NCI-H1930 (cell line): ENCODE results near the gene NACC1.

Experiments
- DNase-seq, 2 experiments: peaks; one replicate each; lab custom pipeline; 2025; lab: John Stamatoyannopoulos, UW

Gene NACC1

DNA sequence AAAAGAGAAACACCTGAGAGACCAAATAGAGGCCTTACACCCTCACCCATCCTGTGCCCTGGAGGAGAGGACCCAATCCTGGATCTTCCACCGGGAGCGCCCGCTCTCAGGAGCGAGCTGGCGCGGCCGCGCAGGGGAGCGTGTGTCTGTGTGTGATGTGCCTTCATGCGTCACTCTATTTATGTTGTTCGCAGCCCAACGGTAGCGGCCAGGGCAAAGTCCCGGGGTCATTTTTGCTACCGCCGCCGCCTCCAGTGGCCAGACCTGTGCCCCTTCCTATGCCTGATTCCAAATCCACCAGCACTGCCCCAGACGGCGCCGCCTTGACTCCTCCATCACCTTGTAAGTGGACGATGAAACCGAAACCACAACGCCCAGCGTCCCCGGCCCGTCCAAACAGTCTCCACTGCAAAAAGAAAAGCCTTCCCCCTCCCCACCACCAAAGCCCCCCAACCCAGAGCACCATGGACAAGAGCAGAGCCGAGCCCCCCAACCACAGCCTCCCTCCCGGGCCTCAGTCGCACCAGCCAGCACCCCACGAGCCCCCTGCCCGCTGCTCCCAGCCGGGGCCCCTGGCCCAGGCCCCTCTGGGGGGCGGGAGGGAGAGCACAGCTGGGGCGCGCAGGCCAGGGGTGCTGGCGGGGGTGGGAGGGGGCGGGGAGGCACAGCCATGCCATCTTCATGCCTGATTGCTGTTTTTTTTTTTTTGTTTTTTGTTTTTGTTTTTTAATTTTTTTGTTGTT is 30.1 kb upstream of the NACC1 start:
- DNase-seq = no peak

DNA sequence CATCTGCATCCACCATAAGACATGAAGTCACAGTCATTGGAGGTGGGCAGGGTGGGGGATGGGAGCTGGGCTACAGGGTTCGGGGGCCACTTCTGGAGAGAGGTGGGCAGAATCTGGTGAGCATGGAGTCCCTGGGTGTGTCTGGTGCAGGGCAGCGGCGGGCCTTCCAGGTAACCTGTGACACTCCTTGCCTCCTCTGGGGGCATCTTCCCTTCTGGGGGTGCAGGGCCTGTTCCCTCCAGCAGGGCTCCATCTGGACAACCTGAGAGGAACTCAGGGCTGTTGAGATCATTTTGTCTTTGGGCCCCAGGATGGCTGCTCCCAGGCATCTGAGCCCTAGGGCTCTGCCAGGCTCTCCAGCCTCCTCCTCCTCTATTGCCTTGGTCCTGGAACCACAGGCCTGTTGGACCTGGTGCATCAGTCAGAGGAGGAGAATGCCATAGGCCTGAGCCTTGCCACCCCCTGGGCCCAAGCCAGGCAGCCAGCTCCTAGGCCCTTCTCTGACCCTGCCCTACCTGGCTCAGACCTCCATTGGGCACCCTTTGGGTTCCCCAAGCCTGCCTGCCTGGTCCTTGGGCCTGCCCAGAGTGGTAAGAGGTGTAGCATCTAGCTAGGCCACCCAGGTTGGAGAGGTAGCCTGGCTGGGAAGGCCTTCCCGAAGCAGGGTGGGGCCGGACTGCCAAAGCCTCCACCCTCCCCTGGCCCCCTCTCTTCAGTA is 28.8 kb upstream of the NACC1 start:
- no peak for DNase-seq

DNA sequence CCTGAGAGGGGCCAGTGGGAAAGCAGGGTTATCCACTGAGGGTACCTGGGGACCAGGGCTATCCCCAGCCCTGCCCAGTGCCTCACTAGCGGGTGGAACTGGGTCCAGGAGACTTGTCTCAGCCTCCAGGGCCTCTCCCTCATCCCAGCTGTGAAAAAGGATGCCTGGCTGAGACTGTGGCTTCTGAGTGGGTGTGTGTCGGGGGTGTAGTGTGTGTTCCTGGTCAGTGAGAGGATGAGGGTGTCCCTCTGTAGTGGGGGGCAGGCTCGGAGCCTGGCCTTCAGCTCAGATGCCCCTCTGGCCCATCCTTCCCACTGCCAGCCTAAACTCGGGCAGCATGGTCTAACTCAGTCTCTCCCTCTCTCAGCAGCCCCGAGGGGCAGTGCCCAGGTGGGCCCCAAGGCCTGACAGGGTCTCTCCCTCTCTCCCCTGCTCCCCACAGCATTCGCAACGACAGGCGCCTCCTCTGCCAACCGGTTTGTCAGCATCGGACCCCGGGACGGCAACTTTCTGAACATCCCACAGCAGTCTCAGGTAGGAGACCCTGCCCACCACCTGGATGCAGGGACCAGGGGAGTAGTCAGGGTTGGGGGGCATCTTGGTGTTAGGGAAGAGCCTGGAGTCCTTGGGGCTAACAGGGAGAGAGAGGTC is 28.1 kb upstream of the NACC1 start:
- DNase-seq = no peak

DNA sequence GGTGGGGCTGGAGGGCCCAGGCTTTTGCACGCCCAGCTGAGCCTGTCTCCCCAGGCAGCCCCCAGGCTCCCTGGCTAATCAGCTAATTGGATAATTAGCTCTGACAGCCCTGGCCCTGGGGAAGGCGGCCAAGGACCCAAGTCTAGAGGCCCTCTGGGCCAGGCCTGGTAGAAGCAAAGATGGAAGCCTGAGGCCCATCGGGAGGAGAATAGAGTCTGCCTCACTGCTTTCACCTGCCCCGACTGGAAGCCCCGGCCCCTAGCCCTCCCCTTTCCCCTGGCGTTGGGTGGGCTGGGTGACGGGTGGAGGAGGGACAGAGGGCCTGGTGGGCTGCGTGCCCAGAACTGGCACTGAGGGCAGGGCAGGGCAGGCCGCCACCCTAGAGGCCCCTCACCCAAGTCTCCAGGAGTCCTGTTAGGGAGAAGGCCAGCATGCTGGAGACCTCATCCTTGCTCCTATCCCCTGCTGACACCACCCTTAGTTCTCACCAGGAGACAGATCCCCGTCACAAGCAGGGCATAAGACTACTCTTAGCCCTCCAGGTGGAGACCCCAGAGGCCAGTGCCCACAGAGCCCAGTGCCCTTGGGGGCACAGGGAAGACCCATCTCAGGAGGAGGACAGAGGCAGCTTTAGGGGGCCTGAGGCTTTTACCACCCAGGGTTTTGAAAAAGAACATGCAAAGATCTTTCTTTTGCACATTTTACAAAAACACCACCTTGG is 27.4 kb upstream of the NACC1 start:
- DNase-seq = no peak

DNA sequence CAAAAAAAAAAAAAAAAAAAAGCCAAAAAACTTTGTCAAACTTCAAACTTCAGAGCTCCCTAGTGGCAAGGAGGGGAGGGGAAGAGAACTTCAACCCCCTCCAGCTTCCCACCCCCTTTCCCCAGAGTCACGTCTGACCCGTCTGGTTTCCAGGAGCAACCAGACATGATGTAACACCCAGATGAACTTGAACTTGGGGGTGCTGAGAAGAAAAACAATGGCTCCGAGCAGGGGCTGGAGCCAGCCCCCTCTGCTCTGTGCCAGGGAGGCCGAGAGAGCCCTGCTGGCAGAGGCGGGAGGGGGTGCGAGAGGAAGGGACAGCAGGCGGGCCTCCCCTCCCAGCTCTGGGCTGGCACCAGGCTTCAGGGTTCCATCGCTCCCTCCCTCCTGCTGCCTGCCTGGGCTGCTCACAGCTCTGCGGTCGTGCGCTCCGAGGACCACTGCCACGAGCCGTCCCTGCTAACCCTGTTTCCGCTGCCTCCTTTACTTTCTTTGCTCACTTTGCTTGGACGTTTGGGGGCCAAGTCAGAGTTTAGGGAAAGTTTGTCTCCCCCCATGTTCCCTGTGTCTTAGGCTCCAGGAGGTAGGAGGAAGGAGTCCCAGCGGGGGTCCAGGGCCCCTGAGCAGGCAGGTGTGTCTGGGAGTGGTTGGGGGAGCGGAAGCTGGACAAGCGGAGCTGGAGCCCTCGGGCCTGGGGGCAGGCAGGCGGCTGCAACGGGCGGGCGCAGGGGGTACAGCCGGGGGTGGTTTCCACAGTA is 26.5 kb upstream of the NACC1 start:
- no peak for DNase-seq

DNA sequence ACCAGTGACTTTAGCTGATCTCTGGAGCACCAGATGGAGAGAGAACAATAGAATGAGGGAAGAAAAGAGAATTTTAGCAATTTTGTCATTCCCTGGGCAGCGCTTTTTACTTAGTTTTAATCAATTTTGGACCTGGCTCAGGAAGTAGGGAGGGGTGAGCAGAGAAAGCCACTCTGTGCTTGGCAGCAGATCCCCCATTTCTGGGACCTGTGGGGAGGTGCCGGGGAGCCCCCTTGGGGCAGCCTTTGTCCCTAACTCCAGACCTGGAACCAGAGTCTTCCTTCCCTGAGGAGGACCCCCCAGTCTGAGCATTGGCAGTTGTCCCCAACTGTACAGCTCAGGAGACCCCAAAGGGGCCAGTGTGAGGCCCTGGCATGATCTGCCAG is 25.9 kb upstream of the NACC1 start:
- DNase-seq = no peak

DNA sequence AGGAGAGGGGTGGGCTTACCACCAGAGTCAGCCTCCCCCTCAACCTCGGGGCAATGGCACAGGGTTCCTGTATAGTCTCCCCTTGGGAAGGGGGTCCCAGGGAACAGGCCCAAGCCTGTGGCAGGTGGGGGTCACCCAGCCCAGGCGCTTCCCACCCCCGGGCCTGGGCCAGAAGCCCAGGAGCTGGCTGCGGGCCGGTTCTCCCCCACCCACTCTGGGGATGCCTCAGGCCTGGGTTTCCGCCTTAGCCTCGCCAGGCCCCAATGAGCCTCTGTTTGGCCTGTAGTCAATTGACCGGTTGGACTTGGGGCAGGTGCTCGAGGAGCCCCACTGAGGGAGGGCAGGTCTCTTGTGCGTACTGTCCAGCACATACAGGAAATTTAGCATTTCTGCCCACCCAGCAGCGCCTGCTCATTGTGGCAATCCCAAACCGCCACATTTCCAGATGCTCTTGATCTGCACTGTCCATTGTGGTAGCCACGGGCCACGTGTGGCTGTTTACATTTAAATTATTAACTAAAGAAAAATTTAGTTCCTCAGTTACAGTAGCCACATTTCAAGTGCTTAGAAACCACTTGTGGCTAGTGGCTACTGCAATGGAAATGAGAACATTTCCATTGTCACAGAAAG is 25.3 kb upstream of the NACC1 start:
- DNase-seq = no peak

DNA sequence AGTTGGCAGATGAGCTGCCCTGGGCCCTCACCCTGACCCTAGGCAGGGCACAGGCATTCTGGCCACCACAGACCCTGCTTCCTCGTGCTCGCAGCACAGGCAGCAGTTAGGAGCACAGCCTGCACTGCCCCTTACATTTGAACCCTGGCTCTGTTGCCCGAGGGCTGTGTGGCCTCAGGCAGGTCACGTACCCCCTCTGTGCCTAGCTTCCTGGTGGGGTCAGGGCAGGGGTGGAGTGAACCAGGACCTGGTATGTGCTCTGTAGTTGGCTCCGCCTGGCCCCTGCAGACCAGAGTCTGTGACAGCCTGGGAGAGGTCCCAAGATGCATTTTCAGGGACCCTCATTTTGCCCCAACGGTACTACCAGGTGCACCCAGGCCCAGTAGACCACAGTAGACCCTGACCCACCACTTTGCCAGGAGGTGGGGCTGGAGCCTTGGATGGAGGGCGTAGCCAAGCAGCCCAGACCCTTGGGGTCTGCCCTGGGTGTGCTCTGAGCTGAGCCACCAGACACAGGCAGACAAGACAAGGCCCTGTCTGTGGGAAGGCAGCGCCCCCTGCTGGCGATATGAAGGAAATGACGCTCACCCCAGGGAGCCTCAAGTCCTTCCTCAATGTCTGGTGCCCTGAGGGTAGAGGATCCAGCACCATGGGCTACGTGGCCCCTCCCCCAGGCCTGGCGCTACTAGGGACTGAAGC is 24.5 kb upstream of the NACC1 start:
- DNase-seq = peak; percentile 25 to 77

DNA sequence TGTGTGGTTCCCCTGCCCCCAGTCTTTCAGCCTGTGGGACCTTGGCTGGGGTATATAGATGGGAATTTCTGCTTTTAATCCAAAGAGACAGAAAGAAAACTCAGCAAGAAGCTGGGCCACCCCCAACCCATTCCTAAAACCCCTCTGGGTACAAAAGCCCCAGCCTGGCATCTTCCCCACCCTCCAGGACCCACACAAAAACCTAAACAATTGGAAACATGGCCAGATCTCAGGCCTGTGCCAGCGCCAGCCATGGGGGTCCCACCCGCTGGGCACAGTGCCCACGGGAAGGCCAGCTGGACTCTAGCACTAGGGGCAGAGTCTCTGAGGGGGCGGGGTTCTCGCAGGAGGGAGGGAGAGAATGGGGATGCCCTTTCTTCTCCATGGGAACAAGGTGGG is 24.0 kb upstream of the NACC1 start:
- DNase-seq = no peak

DNA sequence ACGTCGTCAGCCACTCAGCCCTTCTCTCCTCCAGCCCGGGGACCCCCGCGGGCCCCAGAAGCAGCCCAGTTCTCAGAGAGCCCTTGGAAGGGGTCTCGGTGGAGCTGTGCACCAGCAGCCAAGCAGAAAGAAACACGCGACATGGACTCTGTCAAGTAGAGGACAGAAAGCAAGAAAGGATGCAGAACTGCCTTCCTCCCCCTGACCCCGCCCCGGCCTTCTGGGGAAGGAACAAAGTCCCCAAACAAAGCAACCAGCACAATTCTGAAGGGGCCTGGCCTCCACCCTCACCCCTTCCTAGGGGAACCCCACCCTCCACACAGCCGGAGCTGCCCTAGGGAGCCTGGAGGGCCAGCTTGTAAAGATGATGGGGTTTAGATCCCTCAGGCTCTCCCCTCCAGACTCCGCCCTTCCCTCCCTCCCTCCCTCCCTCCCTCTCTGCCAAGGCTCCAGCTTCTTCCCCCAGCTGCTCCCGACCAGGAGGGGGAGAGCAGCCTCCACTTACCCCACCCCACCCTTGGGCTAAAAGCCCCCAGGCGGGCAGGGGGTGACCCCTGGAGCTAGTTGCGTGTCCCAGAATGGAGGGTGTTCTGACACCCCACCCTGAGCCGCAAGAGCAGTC is 23.2 kb upstream of the NACC1 start:
- no peak for DNase-seq

DNA sequence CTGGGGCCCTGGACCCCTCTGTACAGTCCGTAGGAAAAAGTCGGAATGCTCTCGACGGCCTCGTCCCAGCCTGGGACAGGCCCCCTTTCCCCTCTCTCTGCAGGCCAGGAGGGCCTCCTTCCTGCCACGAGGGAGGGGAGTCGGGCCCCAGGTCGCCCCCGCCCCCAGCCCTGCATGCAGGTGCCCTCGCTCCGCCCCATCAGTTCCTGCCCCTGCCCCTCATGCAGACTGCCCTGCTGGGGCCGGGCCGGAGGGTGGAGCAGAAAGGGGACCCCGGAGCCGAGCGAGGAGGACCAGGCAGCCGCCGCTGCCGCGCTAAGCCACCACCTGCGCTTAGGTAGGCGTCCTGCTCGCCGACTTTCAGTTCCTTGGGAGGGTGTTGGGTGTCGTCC is 22.7 kb upstream of the NACC1 start:
- no peak for DNase-seq

DNA sequence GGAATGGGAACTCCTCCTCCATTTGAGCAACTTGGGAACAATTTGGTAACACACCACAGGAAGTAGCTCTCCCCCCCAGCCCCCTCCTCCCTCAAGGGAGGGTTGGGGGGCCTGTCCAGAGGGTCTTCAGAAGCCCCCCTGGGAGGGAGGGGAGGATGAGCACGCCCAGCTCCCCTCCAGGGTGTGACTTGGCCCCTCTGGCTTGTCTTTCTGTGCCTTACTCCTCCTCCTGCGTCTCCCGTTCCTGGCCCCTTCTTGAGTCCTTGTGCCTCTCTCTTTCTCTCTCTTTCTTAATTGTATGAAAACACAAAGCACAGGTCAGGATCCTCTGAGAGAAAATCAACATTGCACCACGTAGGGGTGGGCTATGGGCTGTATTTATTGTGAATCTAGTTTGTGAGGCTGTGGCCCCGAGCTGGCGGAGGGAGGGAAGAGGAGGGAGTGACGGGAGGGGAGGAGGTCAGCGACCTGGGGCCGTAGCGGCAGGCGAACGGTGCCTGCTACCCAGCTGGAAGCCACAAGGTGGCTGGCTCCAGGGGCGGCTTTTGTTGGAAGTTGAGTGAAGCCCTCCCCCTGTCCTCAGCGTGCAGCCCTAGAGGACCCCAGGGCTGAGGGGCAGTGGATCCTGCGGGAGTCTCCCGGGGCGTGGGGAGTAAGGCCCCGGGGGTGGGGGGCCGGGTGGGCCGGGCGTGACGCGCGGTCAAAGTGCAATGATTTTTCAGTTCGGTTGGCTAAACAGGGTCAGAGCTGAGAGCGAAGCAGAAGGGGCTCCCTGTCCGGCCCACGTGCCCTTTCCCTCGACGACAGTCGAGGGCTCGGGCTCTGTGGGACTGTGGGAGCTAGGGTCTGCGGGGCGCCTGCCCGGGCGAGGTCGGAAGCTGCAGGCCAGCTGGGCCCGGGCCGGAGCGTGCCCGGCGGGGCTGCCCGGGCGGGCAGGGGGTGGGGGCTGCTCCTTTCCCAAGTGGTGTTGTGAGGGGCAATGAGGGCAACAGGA is 21.8 kb upstream of the NACC1 start:
- DNase-seq = no peak

DNA sequence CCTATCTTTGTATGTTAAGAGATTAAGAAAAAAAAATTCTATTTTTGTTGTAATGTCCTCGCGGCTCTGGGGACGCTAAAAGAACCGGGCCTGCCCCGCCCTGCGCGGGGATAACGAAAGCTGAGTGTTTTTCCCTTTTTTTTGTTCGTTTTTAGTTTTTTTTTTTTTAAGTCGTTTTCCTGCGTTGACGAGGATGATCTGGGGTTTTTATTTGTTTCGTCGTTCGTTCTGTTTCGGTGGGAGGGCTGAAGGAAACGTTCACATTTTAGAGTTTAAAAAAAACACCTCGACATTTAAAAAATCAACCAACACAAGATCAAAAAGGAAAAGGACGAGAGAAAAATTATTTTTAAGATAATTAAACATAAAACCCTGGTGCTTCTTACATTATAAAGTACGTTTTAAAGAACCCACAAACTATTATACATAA is 21.0 kb upstream of the NACC1 start:
- DNase-seq = no peak

DNA sequence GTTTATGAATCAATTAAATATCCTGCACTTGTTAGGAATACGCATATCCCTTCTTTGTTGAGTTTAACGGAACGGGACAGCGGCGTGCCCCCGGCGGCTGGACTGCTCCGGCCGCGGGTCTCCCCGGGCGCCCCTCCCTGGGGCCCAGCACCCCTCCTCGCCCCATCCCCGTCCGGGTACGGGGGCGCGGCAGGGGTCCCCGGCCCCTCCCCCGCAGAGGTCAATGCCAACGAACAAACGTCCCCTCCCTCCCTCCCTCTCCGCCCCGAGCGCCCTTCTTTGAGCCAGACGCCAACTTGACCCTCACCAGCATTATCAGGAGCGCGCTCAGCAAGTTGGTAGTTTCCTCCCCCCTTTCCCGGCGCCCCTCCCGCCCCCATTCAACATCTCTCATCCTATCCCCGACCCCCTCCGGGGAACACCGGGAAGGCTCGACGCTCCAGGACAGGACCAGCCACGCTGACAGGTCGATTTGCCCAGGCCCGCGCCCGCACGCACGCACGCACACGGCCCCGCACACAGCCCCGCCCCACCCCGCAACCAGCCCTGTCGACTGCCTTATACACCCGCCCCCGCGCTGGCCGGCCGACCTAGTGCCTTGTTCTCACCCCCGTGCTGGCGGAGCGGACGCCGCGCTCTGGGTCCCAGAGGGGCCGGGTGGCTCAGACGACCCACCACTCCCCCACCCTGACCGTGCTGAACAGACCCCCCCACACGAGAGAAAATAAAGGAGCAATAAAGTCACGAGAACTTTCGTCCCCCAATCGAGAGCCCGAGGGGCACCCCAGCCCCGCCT is 20.4 kb upstream of the NACC1 start:
- no peak for DNase-seq

DNA sequence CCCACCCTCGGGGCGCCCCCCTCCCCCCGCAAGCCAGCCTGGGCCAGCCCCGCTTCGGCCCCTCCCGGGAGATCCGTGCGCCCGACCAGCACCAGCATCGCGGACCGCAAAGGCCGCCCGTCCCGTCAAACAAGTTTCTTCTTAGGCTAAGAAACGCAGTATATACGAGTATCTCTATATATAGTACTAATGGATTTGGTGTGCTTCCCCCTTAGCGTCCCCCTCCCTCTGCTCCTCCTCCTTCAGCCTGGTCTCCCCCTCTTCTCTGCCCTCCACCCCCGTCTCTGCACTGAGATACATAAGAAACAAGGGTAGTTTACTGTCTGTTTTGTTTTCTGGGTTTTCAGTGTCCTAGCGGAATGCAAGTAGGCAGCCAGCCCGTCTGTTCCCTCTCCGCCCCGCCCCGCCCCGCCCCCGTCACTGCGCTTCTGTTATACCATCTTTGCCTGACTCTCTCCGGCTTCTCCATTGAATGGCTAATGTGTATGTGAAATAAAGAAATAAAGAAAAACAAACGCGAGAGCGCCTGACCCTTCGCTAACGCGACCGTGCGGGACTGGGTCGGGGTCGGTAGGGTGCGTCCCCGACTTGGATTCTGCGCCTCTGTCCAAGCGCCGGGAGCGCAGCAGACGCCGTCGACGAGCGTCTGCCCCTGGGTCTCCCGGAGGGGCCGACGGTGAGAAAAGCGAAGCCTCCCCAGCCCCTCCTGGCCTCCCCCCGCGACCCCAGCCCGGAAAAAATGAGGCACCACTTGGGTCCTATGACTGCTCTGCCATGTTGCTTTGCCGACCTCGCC is 19.6 kb upstream of the NACC1 start:
- no peak for DNase-seq

DNA sequence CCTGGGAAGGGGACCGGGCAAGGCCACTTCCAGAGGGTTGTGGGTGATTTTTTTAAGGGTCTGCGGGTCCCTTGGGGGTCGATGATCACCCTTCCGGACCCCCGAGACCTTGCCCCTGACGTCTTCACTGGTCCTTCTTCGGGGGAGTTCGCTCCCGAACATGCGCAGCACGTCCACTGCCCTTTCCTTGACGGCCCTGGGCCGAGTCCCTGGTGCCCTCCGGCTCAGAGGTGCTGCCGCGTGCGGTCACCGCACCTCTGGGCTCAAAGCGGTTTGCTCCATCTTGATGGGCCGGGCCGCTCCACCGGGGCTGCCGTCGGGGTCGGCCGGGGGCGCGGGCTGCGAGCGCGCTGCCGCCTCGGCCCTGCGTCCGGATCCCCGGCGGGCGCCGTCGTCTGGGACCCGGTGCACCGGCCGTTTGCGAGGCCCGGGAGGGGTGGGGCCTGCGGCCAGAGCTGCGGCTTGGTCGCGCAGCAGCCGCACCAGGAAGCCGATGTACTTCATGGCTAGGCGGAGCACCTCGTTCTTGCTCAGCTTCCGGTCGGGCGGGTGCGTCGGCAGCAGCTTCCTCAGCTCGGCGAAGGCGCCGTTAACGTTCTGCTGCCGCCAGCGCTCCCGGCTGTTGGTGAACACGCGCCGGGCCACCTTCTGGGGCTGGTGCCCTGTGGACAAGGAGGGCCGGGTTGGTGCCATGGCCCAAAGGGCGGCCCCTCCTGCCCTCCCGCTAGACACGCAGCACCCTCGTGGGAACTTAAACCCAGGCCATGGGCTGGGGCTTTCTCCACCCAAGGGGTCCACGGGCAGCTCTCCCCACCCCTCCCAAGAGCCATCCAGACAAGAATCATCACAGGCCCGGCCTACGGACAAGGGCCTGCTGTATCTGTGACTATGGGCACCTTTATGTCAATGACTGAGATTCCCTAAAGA is 18.7 kb upstream of the NACC1 start:
- DNase-seq = no peak
